ENCODE data around the gene ZNF185.

Gene ZNF185

GRCh38 chrX:152873361-152873760, 24.5 kb upstream of the ZNF185 start:
- Histone ChIP-seq H3K9me3 (ENCODE audit: control insufficient read depth in 1 of 2, low read length in 2 of 2) (no peaks in the 10 kb centered on the region), H3K27ac (ENCODE audit: low read depth, low read length) (no peak overlapping the region), H3K27me3 (ENCODE audit: control insufficient read depth in 1 of 2, insufficient read depth in 2 of 2, low read length in 2 of 2) (no peaks in the 10 kb centered on the region), H3K36me3 (ENCODE audit: control insufficient read depth in 1 of 2, insufficient read depth in 2 of 2, low read length in 2 of 2) (peaks cover 16 to 22% of the 10 kb centered on the region in 2 donors), H3K4me3 (ENCODE audit: low read depth in 1 of 2, low read length in 2 of 2) (no peak overlapping the region), H3K4me1 (ENCODE audit: control insufficient read depth in 1 of 2, insufficient read depth in 2 of 2, low read length in 2 of 2) (no peaks in the 10 kb centered on the region), H3K9ac (ENCODE audit: low read depth in 1 of 2, low read length in 2 of 2) (no peak overlapping the region)

- Histone ChIP-seq H3K9ac (ENCODE audit: low read depth in 1 of 2, low read length in 2 of 2) (no peak overlapping the region), H3K9me3 (ENCODE audit: control insufficient read depth in 1 of 2, low read length in 2 of 2) (no peaks in the 10 kb centered on the region), H3K4me1 (ENCODE audit: control insufficient read depth in 1 of 2, insufficient read depth in 2 of 2, low read length in 2 of 2) (no peaks in the 10 kb centered on the region), H3K27ac (ENCODE audit: low read depth, low read length) (no peak overlapping the region), H3K4me3 (ENCODE audit: low read depth in 1 of 2, low read length in 2 of 2) (no peak overlapping the region), H3K27me3 (ENCODE audit: control insufficient read depth in 1 of 2, insufficient read depth in 2 of 2, low read length in 2 of 2) (no peaks in the 10 kb centered on the region), H3K36me3 (ENCODE audit: control insufficient read depth in 1 of 2, insufficient read depth in 2 of 2, low read length in 2 of 2) (no peaks in the 10 kb centered on the region)
Observed at GRCh38 chrX:152876931-152877840, 20.7 kb upstream of the ZNF185 start.

GRCh38 chrX:152878976-152879755, 18.7 kb upstream of the ZNF185 start:
- Histone ChIP-seq H3K36me3 (ENCODE audit: control insufficient read depth in 1 of 2, insufficient read depth in 2 of 2, low read length in 2 of 2) (no peaks in the 10 kb centered on the region), H3K9me3 (ENCODE audit: control insufficient read depth in 1 of 2, low read length in 2 of 2) (no peaks in the 10 kb centered on the region), H3K4me3 (ENCODE audit: low read depth in 1 of 2, low read length in 2 of 2) (no peak overlapping the region), H3K9ac (ENCODE audit: low read depth in 1 of 2, low read length in 2 of 2) (no peak overlapping the region), H3K27ac (ENCODE audit: low read depth, low read length) (no peak overlapping the region), H3K27me3 (ENCODE audit: control insufficient read depth in 1 of 2, insufficient read depth in 2 of 2, low read length in 2 of 2) (no peaks in the 10 kb centered on the region), H3K4me1 (ENCODE audit: control insufficient read depth in 1 of 2, insufficient read depth in 2 of 2, low read length in 2 of 2) (no peaks in the 10 kb centered on the region)

- H3K36me3 ChIP-seq (ENCODE audit: control insufficient read depth in 1 of 2, insufficient read depth in 2 of 2, low read length in 2 of 2) = no peaks in the 10 kb centered on the region
- H3K9ac ChIP-seq (ENCODE audit: low read depth in 1 of 2, low read length in 2 of 2) = no peak overlapping the region
- no peak overlapping the region for H3K27ac ChIP-seq (ENCODE audit: low read depth, low read length)
- H3K9me3 ChIP-seq (ENCODE audit: control insufficient read depth in 1 of 2, low read length in 2 of 2) = no peaks in the 10 kb centered on the region
- no peak overlapping the region for H3K4me3 ChIP-seq (ENCODE audit: low read depth in 1 of 2, low read length in 2 of 2)
- H3K4me1 ChIP-seq (ENCODE audit: control insufficient read depth in 1 of 2, insufficient read depth in 2 of 2, low read length in 2 of 2) = no peaks in the 10 kb centered on the region
- no peaks in the 10 kb centered on the region for H3K27me3 ChIP-seq (ENCODE audit: control insufficient read depth in 1 of 2, insufficient read depth in 2 of 2, low read length in 2 of 2)
Observed at GRCh38 chrX:152881289-152881688, 16.6 kb upstream of the ZNF185 start.

- Histone ChIP-seq H3K4me3 (ENCODE audit: low read depth in 1 of 2, low read length in 2 of 2) (no peak overlapping the region), H3K9me3 (ENCODE audit: control insufficient read depth in 1 of 2, low read length in 2 of 2) (no peaks in the 10 kb centered on the region), H3K27me3 (ENCODE audit: control insufficient read depth in 1 of 2, insufficient read depth in 2 of 2, low read length in 2 of 2) (no peaks in the 10 kb centered on the region), H3K27ac (ENCODE audit: low read depth, low read length) (no peak overlapping the region), H3K4me1 (ENCODE audit: control insufficient read depth in 1 of 2, insufficient read depth in 2 of 2, low read length in 2 of 2) (no peaks in the 10 kb centered on the region), H3K9ac (ENCODE audit: low read depth in 1 of 2, low read length in 2 of 2) (no peak overlapping the region), H3K36me3 (ENCODE audit: control insufficient read depth in 1 of 2, insufficient read depth in 2 of 2, low read length in 2 of 2) (no peaks in the 10 kb centered on the region)
Observed at GRCh38 chrX:152884171-152884570, 13.7 kb upstream of the ZNF185 start.

GRCh38 chrX:152886716-152887115, 11.2 kb upstream of the ZNF185 start:
- Histone ChIP-seq H3K4me1 (ENCODE audit: control insufficient read depth in 1 of 2, insufficient read depth in 2 of 2, low read length in 2 of 2) (no peaks in the 10 kb centered on the region), H3K27me3 (ENCODE audit: control insufficient read depth in 1 of 2, insufficient read depth in 2 of 2, low read length in 2 of 2) (no peaks in the 10 kb centered on the region), H3K4me3 (ENCODE audit: low read depth in 1 of 2, low read length in 2 of 2) (no peak overlapping the region), H3K9ac (ENCODE audit: low read depth in 1 of 2, low read length in 2 of 2) (no peak overlapping the region), H3K27ac (ENCODE audit: low read depth, low read length) (no peak overlapping the region), H3K9me3 (ENCODE audit: control insufficient read depth in 1 of 2, low read length in 2 of 2) (no peaks in the 10 kb centered on the region), H3K36me3 (ENCODE audit: control insufficient read depth in 1 of 2, insufficient read depth in 2 of 2, low read length in 2 of 2) (no peaks in the 10 kb centered on the region)

- no peak overlapping the region for H3K4me3 ChIP-seq (ENCODE audit: low read depth in 1 of 2, low read length in 2 of 2)
- peaks cover 0 to 5% of the 10 kb centered on the region in 2 donors for H3K4me1 ChIP-seq (ENCODE audit: control insufficient read depth in 1 of 2, insufficient read depth in 2 of 2, low read length in 2 of 2)
- no peak overlapping the region for H3K9ac ChIP-seq (ENCODE audit: low read depth in 1 of 2, low read length in 2 of 2)
- H3K36me3 ChIP-seq (ENCODE audit: control insufficient read depth in 1 of 2, insufficient read depth in 2 of 2, low read length in 2 of 2) = no peaks in the 10 kb centered on the region
- H3K27ac ChIP-seq (ENCODE audit: low read depth, low read length) = no peak overlapping the region
- H3K9me3 ChIP-seq (ENCODE audit: control insufficient read depth in 1 of 2, low read length in 2 of 2) = no peaks in the 10 kb centered on the region
- no peaks in the 10 kb centered on the region for H3K27me3 ChIP-seq (ENCODE audit: control insufficient read depth in 1 of 2, insufficient read depth in 2 of 2, low read length in 2 of 2)
Observed at GRCh38 chrX:152892499-152892898, 5.4 kb upstream of the ZNF185 start.

- Histone ChIP-seq H3K4me3 (ENCODE audit: low read depth in 1 of 2, low read length in 2 of 2) (no peak overlapping the region), H3K4me1 (ENCODE audit: control insufficient read depth in 1 of 2, insufficient read depth in 2 of 2, low read length in 2 of 2) (peaks cover 0 to 5% of the 10 kb centered on the region in 2 donors), H3K9me3 (ENCODE audit: control insufficient read depth in 1 of 2, low read length in 2 of 2) (no peaks in the 10 kb centered on the region), H3K36me3 (ENCODE audit: control insufficient read depth in 1 of 2, insufficient read depth in 2 of 2, low read length in 2 of 2) (no peaks in the 10 kb centered on the region), H3K27me3 (ENCODE audit: control insufficient read depth in 1 of 2, insufficient read depth in 2 of 2, low read length in 2 of 2) (no peaks in the 10 kb centered on the region), H3K9ac (ENCODE audit: low read depth in 1 of 2, low read length in 2 of 2) (no peak overlapping the region), H3K27ac (ENCODE audit: low read depth, low read length) (no peak overlapping the region)
Observed at GRCh38 chrX:152892999-152893891, 4.6 kb upstream of the ZNF185 start.

- H3K36me3 ChIP-seq (ENCODE audit: control insufficient read depth in 1 of 2, insufficient read depth in 2 of 2, low read length in 2 of 2) = no peaks in the 10 kb centered on the region
- H3K9ac ChIP-seq (ENCODE audit: low read depth in 1 of 2, low read length in 2 of 2) = no peak overlapping the region
- H3K4me1 ChIP-seq (ENCODE audit: control insufficient read depth in 1 of 2, insufficient read depth in 2 of 2, low read length in 2 of 2) = peaks cover 0 to 5% of the 10 kb centered on the region in 2 donors
- H3K4me3 ChIP-seq (ENCODE audit: low read depth in 1 of 2, low read length in 2 of 2) = no peak overlapping the region
- H3K9me3 ChIP-seq (ENCODE audit: control insufficient read depth in 1 of 2, low read length in 2 of 2) = no peaks in the 10 kb centered on the region
- no peak overlapping the region for H3K27ac ChIP-seq (ENCODE audit: low read depth, low read length)
- no peaks in the 10 kb centered on the region for H3K27me3 ChIP-seq (ENCODE audit: control insufficient read depth in 1 of 2, insufficient read depth in 2 of 2, low read length in 2 of 2)
Observed at GRCh38 chrX:152893980-152894610, 3.8 kb upstream of the ZNF185 start.

All from duodenal mucosa (tissue), 2 donors.